A673 (cell line): ENCODE data around the gene WDR12. TPM values are rescaled to one million over a fixed set of nuclear protein-coding genes. Genes with fewer than 3 reads are reported as not detected.

Experiments
- BruUV-seq: library from RNA; stranded (reverse); fragments of 400-500 nt; replicated peaks from 2 replicates; lab custom pipeline; 2021; lab: Mats Ljungman, UMichigan
- CTCF ChIA-PET: fragments of 300-600 bp; sonication (Branson Sonifier 250); formaldehyde crosslinking; loops from one replicate; lab custom pipeline; 2022; ENCODE audit warnings: antibody characterized with exemption; lab: Charles Lee
- POLR2A ChIA-PET: fragments of 300-600 bp; sonication (Branson Sonifier 250); formaldehyde crosslinking; loops from one replicate; lab custom pipeline; 2022; ENCODE audit warnings: antibody characterized with exemption; ENCODE audit not compliant: low non-redundant PET; lab: Charles Lee
- DNase-seq: peaks from one replicate; pipeline ENCODE4 v3.0.0-alpha.2; 2015; ENCODE audit warnings: low spot score
- H3K27ac ChIP-seq: fragments of 200-600 bp; sonication (generic); 2 replicates; pipeline ENCODE4 v1.5.1; 2016; ENCODE audit warnings: mixed run types, low read depth, mild to moderate bottlenecking, mixed read lengths, antibody characterized with exemption, low read length; ENCODE audit not compliant: poor library complexity, severe bottlenecking
- H3K27me3 ChIP-seq: fragments of 200-600 bp; sonication (generic); replicated peaks from 2 replicates; pipeline ENCODE4 v1.6.1; 2017; ENCODE audit warnings: mixed run types, low read depth, mild to moderate bottlenecking, mixed read lengths, antibody characterized with exemption, low read length; ENCODE audit not compliant: insufficient read depth, poor library complexity
- H3K36me3 ChIP-seq: fragments of 200-600 bp; sonication (generic); 2 replicates; pipeline ENCODE4 v1.6.1; 2016; ENCODE audit warnings: mixed run types, mild to moderate bottlenecking, mixed read lengths, antibody characterized with exemption, low read length; ENCODE audit not compliant: insufficient read depth, poor library complexity, severe bottlenecking
- H3K4me1 ChIP-seq: fragments of 200-600 bp; sonication (generic); 2 replicates; pipeline ENCODE4 v1.6.1; 2017; ENCODE audit warnings: mixed run types, mild to moderate bottlenecking, mixed read lengths, antibody characterized with exemption, low read length; ENCODE audit not compliant: insufficient read depth, poor library complexity, severe bottlenecking
- H3K4me3 ChIP-seq: fragments of 200-600 bp; sonication (generic); 2 replicates; pipeline ENCODE4 v1.5.1; 2016; ENCODE audit warnings: low read depth, mixed run types, mild to moderate bottlenecking, mixed read lengths, low read length; ENCODE audit not compliant: poor library complexity, severe bottlenecking
- H3K9me3 ChIP-seq: fragments of 200-600 bp; sonication (generic); 2 replicates; pipeline ENCODE4 v1.6.1; 2016; ENCODE audit warnings: mixed run types, low read depth, mild to moderate bottlenecking, mixed read lengths, antibody characterized with exemption, low read length; ENCODE audit not compliant: poor library complexity, severe bottlenecking
- CTCF ChIP-seq: fragments of 300-800, 200-600 bp; sonication (generic); conservative IDR thresholded peaks from 2 replicates; pipeline ENCODE4 v1.5.1; 2017; ENCODE audit warnings: low read depth, mild to moderate bottlenecking, antibody characterized with exemption, low read length, moderate library complexity, mixed read lengths
- EZH2 ChIP-seq: fragments of 200-600 bp; sonication (generic); IDR thresholded peaks from 2 replicates; pipeline ENCODE4 v1.6.1; 2017; ENCODE audit warnings: borderline replicate concordance, low read depth, mild to moderate bottlenecking, mixed read lengths, antibody characterized with exemption, low read length; ENCODE audit not compliant: poor library complexity, severe bottlenecking
- intact Hi-C: fragments of 100-400 bp; cut with micrococcal nuclease; formaldehyde crosslinking; loops from one replicate; pipeline ENCODE4 v1.10.0; 2022; ENCODE audit not compliant: unreplicated experiment
- total RNA-seq: library from RNA; stranded (reverse); gene quantifications from 2 replicates; pipeline ENCODE4 v1.2.3, GENCODE V29; 2021

Gene WDR12
- total RNA-seq, 1 experiment from 2014 or later: 164 TPM

- Histone ChIP-seq H3K4me1 (no peaks in the 10 kb centered on the region), H3K9me3 (peaks cover 3% of the 10 kb centered on the region), H3K36me3 (no peaks in the 10 kb centered on the region), H3K27ac (no peak overlapping the region), H3K4me3 (no peak overlapping the region), H3K27me3 (no peaks in the 10 kb centered on the region)
- TF ChIP-seq CTCF: no peak
- TF ChIP-seq EZH2: no peak
- CTCF ChIA-PET: no interaction called here
- BruUV-seq: no TSS peak
- intact Hi-C loops: no loop called here
- DNase-seq: no peak
- POLR2A ChIA-PET: interaction anchor here (0.6 kb wide), 1 partner anchor 182 kb away, joined by 3 read pairs; no protein-coding TSS in a partner anchor
These were observed 34.0 kb upstream of the WDR12 start for GRCh38 chr2:202945497-202945896.

- H3K36me3 ChIP-seq: no peaks in the 10 kb centered on the region
- H3K4me3 ChIP-seq: no peak overlapping the region
- no peaks in the 10 kb centered on the region for H3K4me1 ChIP-seq
- TF ChIP-seq CTCF: no peak
- no peak for TF ChIP-seq EZH2
- no peak overlapping the region for H3K27ac ChIP-seq
- peaks cover 3% of the 10 kb centered on the region for H3K9me3 ChIP-seq
- CTCF ChIA-PET: no interaction called here
- no TSS peak for BruUV-seq
- intact Hi-C loops: no loop called here
- H3K27me3 ChIP-seq: no peaks in the 10 kb centered on the region
- POLR2A ChIA-PET: interaction anchor here (0.6 kb wide), 1 partner anchor 182 kb away, joined by 3 read pairs; no protein-coding TSS in a partner anchor
- DNase-seq: no peak
These were observed 33.3 kb upstream of the WDR12 start for GRCh38 chr2:202944816-202945215.

GRCh38 chr2:202944408-202944807, 32.9 kb upstream of the WDR12 start:
- H3K4me3 ChIP-seq: no peak overlapping the region
- H3K4me1 ChIP-seq: no peaks in the 10 kb centered on the region
- DNase-seq: no peak
- peaks cover 3% of the 10 kb centered on the region for H3K9me3 ChIP-seq
- TF ChIP-seq CTCF: no peak
- no peak for TF ChIP-seq EZH2
- BruUV-seq: no TSS peak
- H3K27me3 ChIP-seq: no peaks in the 10 kb centered on the region
- H3K36me3 ChIP-seq: no peaks in the 10 kb centered on the region
- intact Hi-C loops: no loop called here
- H3K27ac ChIP-seq: no peak overlapping the region
- ChIA-PET POLR2A (no interaction called here), CTCF (no interaction called here)
